OCI-LY3 (cell line): ENCODE measurements around the gene BABAM2.

ENCODE experiments used
- EZH2phosphoT487 ChIP-seq: fragments of 200-600 bp; shearing (Covaris generic); IDR thresholded peaks from 2 replicates; pipeline ENCODE4 v1.6.1; 2018; ENCODE audit warnings: antibody characterized with exemption, mixed run types, low read depth
- TF ChIP-seq, protein P1 (sequence below): fragments of 200-600, 300-600 bp; sonication (generic); IDR thresholded peaks from 2 replicates; pipeline ENCODE4 v1.5.1; 2014; ENCODE audit warnings: antibody characterized with exemption, low read length, low read depth

DNA sequence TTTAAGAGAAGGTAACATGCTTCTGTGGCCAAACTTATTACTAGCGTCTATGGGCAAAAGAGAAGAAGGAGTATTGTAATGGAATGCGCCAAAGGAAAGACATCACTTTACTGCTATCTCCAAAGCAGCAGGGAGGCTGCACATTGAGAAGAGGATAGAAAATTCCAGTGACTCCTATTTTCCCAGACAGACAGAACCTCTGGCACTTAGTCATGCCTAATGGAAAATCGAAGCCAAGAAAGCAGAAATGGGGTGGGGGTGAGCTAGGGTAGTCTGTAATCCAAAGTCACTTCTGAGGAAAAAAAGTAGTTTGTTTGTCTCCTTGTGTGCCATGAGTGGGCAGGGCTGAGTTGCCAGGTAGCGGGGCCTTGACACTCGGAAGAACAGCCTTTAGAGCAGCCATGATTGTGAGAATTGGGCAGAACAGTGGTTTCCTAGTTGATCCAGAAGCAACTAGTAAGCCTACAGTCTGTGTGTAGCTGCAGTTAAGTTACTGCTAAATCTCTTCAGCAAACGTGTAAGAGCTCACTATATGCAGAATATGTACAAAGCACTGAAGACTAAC lies 422.8 kb downstream of the BABAM2 start:
- TF ChIP-seq, protein P1, sequence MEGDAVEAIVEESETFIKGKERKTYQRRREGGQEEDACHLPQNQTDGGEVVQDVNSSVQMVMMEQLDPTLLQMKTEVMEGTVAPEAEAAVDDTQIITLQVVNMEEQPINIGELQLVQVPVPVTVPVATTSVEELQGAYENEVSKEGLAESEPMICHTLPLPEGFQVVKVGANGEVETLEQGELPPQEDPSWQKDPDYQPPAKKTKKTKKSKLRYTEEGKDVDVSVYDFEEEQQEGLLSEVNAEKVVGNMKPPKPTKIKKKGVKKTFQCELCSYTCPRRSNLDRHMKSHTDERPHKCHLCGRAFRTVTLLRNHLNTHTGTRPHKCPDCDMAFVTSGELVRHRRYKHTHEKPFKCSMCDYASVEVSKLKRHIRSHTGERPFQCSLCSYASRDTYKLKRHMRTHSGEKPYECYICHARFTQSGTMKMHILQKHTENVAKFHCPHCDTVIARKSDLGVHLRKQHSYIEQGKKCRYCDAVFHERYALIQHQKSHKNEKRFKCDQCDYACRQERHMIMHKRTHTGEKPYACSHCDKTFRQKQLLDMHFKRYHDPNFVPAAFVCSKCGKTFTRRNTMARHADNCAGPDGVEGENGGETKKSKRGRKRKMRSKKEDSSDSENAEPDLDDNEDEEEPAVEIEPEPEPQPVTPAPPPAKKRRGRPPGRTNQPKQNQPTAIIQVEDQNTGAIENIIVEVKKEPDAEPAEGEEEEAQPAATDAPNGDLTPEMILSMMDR, result no peak
- TF ChIP-seq EZH2phosphoT487, result no peak
